ENCODE results near the gene KIRREL1.

KIRREL1 gene

DNA sequence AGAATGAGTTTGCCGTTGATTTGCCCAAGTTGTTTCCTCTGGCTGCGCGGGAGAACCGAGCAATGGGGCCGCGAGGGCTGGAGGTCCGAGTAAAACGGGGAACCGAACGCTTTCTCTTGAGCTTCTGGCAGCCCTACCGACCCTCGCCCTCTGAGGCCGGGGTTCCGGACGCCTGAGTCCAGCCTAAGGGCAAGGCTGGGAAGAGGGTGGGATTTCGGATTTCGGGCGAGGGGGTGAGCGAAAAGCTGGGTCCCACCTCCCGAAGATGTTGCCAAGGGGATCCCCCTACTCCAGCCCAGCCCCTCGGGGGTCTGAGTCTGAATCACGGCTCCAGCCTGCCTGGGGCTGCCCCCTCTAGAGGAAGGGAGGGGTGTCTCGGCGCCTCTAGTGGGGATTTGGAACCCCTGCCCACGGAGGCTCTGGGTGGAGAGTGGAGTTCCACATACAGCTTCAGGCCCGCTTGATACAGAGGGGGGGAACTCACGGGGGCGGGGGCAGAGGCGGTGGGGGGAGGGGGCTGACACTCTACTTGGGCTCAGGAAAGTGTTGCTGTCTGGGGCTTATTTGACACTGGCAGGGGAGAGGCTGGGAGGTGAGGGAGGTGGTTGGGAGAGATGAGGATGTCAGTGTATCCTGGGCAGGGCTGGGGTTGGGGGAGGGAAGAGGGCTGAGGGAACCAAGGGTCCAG is 617 bp downstream of the KIRREL1 start:
- Histone ChIP-seq H3K27me3 (no peaks in the 10 kb centered on the region), H3K36me3 (no peaks in the 10 kb centered on the region), H3K4me3 (peak overlapping the region; percentile 91 to 99), H3K27ac (peak overlapping the region; percentile 97 to 99), H3K9me3 (no peaks in the 10 kb centered on the region), H3K4me1 (peaks cover 4 to 53% (median 46%) of the 10 kb centered on the region in 4 donors)
- intact Hi-C loops (cut with DNase I; ENCODE audit: low total_unique reads), result loop anchor here (2.0 kb wide), 2 partner anchors 43 to 95 kb away; no protein-coding TSS in a partner anchor
- peak in 1 of 2 donors; percentile 46 for DNase-seq
- TF ChIP-seq, protein P1, sequence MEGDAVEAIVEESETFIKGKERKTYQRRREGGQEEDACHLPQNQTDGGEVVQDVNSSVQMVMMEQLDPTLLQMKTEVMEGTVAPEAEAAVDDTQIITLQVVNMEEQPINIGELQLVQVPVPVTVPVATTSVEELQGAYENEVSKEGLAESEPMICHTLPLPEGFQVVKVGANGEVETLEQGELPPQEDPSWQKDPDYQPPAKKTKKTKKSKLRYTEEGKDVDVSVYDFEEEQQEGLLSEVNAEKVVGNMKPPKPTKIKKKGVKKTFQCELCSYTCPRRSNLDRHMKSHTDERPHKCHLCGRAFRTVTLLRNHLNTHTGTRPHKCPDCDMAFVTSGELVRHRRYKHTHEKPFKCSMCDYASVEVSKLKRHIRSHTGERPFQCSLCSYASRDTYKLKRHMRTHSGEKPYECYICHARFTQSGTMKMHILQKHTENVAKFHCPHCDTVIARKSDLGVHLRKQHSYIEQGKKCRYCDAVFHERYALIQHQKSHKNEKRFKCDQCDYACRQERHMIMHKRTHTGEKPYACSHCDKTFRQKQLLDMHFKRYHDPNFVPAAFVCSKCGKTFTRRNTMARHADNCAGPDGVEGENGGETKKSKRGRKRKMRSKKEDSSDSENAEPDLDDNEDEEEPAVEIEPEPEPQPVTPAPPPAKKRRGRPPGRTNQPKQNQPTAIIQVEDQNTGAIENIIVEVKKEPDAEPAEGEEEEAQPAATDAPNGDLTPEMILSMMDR (IDR thresholded peaks at IDR 0.05), result peak in 1 of 2 experiments; percentile 20

DNA sequence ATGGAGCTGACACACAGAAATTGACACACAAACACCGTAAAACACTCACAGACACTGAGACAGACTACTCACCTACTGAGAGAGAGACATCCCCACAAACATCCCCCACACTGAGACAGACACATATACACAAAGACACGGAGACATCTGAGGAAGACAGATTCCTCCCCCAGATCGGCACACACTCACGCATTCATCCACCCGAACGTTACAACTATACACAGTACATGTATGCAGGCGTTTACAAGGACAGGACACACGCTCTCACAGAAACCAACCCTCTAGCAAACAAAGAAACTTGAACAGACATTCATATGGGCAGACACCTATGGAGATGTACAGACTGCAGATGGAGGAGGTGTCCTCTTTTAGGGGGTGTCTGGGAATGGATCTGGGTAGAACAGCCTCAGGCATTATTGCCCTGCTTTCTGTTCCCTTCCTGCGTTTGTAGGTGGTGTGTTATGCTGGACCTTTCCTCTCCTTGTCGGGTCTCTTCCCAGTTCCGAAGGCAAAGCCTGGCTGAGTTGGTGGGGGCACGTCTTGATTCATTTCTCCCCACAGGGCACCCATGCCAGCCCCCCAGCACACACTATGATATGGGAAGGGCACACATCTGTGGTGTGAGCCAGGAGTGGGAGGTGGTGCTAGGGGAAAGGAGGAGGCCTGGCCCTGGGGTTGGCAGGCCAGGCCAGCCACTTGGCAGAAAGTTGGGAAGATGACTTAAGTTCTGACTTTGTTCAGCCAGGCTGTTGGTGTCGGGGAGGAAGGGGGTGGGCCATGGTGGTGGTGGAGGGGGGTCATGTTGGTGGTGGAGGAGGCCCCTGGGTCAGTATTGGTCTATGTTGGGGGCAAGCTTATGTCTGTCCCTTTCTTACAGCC is 1.5 kb downstream of the KIRREL1 start:
- Histone ChIP-seq H3K27me3 (no peaks in the 10 kb centered on the region), H3K4me3 (peak overlapping the region; percentile 91 to 99), H3K27ac (peak overlapping the region; percentile 97 to 99), H3K4me1 (peaks cover 4 to 62% (median 54%) of the 10 kb centered on the region in 4 donors), H3K9me3 (no peaks in the 10 kb centered on the region), H3K36me3 (no peaks in the 10 kb centered on the region)
- DNase-seq, result peak; percentile 61 to 83
- intact Hi-C loops (cut with DNase I; ENCODE audit: low total_unique reads), result no loop called here
- TF ChIP-seq, protein P1 (IDR thresholded peaks at IDR 0.05), result no peak

DNA sequence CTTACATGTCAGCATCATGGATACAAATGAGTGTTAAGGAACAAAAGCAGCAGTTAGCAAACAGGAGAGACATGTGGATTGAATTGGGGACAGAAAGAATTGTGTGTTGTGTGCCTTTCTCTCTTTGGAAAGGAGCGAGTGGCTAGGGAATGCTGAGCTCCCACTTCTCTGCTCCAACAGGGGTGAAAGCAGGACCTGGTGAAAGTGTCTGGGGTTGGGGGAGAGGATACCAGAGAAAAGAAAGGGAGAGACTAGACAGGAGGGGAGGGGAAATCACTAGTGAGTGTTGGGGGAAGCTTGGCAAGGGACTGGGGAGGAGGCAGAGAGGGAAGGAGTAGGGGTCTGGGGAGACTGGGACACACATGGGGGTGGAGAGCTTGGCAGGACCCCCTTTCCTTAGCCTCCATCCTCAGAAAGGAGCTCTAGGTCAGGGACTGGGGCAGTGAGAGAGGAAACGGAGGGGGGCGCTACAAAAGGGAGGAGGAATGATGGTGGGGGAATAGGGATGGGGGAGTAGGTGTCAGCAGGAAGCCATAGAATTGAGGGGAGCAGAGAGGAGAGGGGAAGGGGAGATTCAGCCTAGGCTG is 2.2 kb downstream of the KIRREL1 start:
- H3K4me3 ChIP-seq, result peak overlapping the region; percentile 91 to 99
- peak overlapping the region; percentile 97 to 99 for H3K27ac ChIP-seq
- H3K27me3 ChIP-seq, result no peaks in the 10 kb centered on the region
- H3K9me3 ChIP-seq, result no peaks in the 10 kb centered on the region
- intact Hi-C loops (cut with DNase I; ENCODE audit: low total_unique reads), result no loop called here
- peaks cover 7 to 69% (median 62%) of the 10 kb centered on the region in 4 donors for H3K4me1 ChIP-seq
- TF ChIP-seq, protein P1 (IDR thresholded peaks at IDR 0.05), result no peak
- no peak for DNase-seq
- no peaks in the 10 kb centered on the region for H3K36me3 ChIP-seq

DNA sequence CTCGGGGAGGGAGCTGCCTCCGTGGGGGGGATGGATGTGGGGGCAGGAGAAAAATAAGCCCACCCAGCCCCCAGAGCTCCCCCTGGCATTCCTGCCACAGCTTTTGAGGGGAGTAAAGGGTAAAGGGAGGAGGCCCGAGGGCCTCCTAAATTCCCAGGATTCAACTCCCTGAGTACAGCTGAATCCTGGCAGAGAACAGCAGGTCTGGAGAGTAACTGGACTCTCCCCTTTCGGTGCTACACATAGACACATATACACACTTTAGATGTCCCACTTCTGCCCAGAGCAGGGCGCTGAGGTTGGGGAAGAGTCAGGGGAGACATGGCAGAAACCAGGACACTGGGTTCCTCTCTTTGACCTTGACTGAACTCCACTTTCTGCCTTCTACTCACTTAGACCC is 3.0 kb downstream of the KIRREL1 start:
- TF ChIP-seq, protein P1 (IDR thresholded peaks at IDR 0.05), result no peak
- Histone ChIP-seq H3K36me3 (no peaks in the 10 kb centered on the region), H3K4me1 (peaks cover 10 to 76% (median 69%) of the 10 kb centered on the region in 4 donors), H3K9me3 (no peaks in the 10 kb centered on the region), H3K27ac (peak overlapping the region; percentile 97 to 99), H3K4me3 (peak overlapping the region; percentile 91 to 99), H3K27me3 (no peaks in the 10 kb centered on the region)
- intact Hi-C loops (cut with DNase I; ENCODE audit: low total_unique reads), result no loop called here
- DNase-seq, result no peak

DNA sequence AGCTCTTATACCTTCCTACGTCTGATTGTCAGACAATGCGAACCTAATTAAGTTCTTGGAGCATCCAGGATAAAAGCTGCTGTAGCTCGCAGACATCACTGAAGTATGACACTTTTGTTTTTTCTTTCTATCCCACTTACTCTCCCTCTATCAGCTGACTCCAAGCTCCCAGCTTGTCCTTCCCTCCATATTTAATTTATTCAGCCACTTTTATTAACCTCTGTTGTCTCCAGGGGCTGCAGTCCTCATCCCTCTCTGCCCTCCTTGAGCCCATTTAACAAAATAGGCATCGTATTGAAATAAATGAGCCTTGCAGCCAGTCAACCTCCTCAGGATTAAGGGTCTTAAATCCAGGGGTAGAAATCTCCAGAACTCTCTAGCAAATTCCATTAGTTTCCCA is 7.1 kb downstream of the KIRREL1 start:
- TF ChIP-seq, protein P1 (IDR thresholded peaks at IDR 0.05), result no peak
- H3K9me3 ChIP-seq, result no peaks in the 10 kb centered on the region
- peak overlapping the region; percentile 90 to 94 for H3K27ac ChIP-seq
- H3K4me1 ChIP-seq, result peaks cover 17 to 100% (median 96%) of the 10 kb centered on the region in 4 donors
- H3K27me3 ChIP-seq, result no peaks in the 10 kb centered on the region
- intact Hi-C loops (cut with DNase I; ENCODE audit: low total_unique reads), result no loop called here
- H3K36me3 ChIP-seq, result no peaks in the 10 kb centered on the region
- no peak overlapping the region for H3K4me3 ChIP-seq
- DNase-seq, result no peak
